Left cardiac atrium (tissue), 4 donors: ENCODE data around the gene PDE1C. TPM values are rescaled to one million over a fixed set of nuclear protein-coding genes. Genes with fewer than 3 reads are reported as not detected.
"Not testable (repeated sequence)": the region's sequence is repeated elsewhere in the genome, so short reads cannot be mapped to it uniquely, and the experiment has no call there.

ENCODE experiments used
- ATAC-seq, 2 donors: fragments of 200-7000 bp; cut with Tn5 transposase; one replicate each; pipeline ENCODE4 v1.9.1; 2020; ENCODE audit warnings: mild to moderate bottlenecking in 2 of 2, moderate library complexity in 2 of 2
- DNase-seq: peaks from one replicate; pipeline ENCODE4 v3.0.0-alpha.2; 2020
- intact Hi-C, 2 donors: fragments of 100-400 bp; cut with DNase I; formaldehyde crosslinking; loops; one replicate each; pipeline versions ENCODE4 v1.14.1 to v1.15.1; 2022 to 2023
- total RNA-seq, 2 donors: library from RNA; stranded (reverse); fragmentation: NEBNext Ultra II Directional; extraction: Animal tissue kit (Norgen Biotek cat#: 25700); gene quantifications; one replicate each; pipeline ENCODE4 v1.2.1, GENCODE V29; 2021
- donor health status: DM: no; HTN: yes; CAD: no.
- donor health status: DM: no; HTN: yes; CAD: no; lungs with severe emphysema.
- donor health status: DM: yes; HTN: yes; CAD: no.
- donor health status: Dilated cardiomyopathy.

The PDE1C gene
- total RNA-seq, 2 donors from 2014 or later, result 44.2 to 50.8 TPM

- intact Hi-C loops, result no loop called here
- DNase-seq (no peak), ATAC-seq (no peak)
Measured at GRCh38 chr7:32078824-32079223, 8.6 kb upstream of the PDE1C start.

DNA sequence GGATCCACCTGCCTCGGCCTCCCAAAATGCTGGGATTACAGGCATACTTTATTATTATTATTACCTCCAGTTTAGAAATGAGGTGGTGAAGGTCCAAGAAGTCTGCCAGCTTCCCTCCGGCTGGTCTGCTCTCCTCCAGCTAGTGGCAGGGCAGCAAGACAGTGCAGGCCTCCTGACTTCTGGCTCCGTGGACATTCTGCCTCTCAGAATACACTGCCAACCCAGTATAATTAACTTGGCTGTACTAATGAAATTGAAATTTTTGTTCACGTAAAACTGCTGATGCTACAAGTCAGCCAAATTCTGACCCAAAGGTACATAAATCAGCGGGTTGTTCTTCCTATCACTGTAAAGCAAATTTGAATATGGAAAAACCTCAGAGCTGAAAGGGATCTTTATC is 7.6 kb upstream of the PDE1C start:
- intact Hi-C loops, result no loop called here
- DNase-seq, result no peak
- ATAC-seq, result no peak

GRCh38 chr7:32076802-32077201 is 6.6 kb upstream of the PDE1C start:
- DNase-seq, ATAC-seq, intact Hi-C loops: not testable (repeated sequence)

GRCh38 chr7:32075612-32076011 is 5.4 kb upstream of the PDE1C start:
- DNase-seq (no peak), ATAC-seq (no peak)
- intact Hi-C loops, result no loop called here

GRCh38 chr7:32074787-32075585 is 4.8 kb upstream of the PDE1C start:
- DNase-seq, result no peak
- no peak for ATAC-seq
- intact Hi-C loops, result loop anchor here in 1 of 2 donors (5.0 kb wide), 1 partner anchor 77 kb away; no protein-coding TSS in a partner anchor

GRCh38 chr7:32073533-32073932 is 3.3 kb upstream of the PDE1C start:
- DNase-seq (no peak), ATAC-seq (no peak)
- intact Hi-C loops, result loop anchor here in 1 of 2 donors (5.0 kb wide), 1 partner anchor 79 kb away; no protein-coding TSS in a partner anchor

- ATAC-seq (no peak), DNase-seq (no peak)
- intact Hi-C loops, result loop anchor here in 1 of 2 donors (5.0 kb wide), 1 partner anchor 80 kb away; no protein-coding TSS in a partner anchor
Measured at GRCh38 chr7:32072397-32072796, 2.2 kb upstream of the PDE1C start.

- intact Hi-C loops, result loop anchor here in 1 of 2 donors (5.0 kb wide), 1 partner anchor 81 kb away; no protein-coding TSS in a partner anchor
- ATAC-seq (no peak), DNase-seq (no peak)
Measured at GRCh38 chr7:32071466-32072091, 1.4 kb upstream of the PDE1C start.

- intact Hi-C loops, result loop anchor here in 1 of 2 donors (5.0 kb wide), 1 partner anchor 82 kb away; no protein-coding TSS in a partner anchor
- DNase-seq (no peak), ATAC-seq (peak in 1 of 2 donors; percentile 4)
Measured at GRCh38 chr7:32070051-32070405, 179 bp downstream of the PDE1C start.

- intact Hi-C loops, result loop anchor here in 1 of 2 donors (10.0 kb wide), 1 partner anchor 254 kb away; no protein-coding TSS in a partner anchor
- ATAC-seq, result no peak
Measured at GRCh38 chr7:32069116-32069650, 1.0 kb downstream of the PDE1C start.

DNA sequence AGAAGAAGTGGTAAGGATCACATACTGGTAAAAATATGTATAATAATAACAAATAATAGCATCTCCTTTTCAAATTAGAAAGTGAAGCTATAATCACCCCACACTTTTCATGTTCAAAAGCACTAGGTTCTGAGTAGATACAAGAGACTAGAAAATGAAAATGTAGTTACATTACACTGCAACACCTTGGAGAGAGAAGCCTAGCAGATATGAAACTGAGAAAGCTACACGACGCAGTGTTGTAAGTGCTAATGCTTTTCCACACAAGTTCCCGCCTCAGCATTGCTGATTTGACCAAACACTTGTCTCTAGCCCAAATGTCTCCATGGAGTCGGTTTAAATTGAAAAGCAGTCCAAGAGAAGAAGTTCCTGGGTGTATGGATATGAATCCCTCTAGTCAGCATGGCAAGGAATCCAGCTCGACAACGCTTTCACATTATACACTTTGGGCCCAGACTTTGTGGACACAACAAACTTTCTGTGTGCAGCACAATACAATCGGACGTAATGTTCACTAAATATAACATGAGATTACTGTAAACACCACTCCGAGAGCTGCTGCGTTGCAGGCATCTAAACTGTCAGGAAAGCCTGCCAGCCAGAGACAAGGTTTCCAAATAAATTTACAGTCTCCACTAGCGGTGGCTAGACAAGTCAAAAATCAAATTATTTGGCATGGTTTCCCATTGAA is 1.7 kb downstream of the PDE1C start:
- DNase-seq, result no peak
- intact Hi-C loops, result loop anchor here in 1 of 2 donors (10.0 kb wide), 1 partner anchor 254 kb away; no protein-coding TSS in a partner anchor
- ATAC-seq, result no peak

More at GRCh38 chr7:32069116-32069650, 1.0 kb downstream of the PDE1C start:
- no peak for DNase-seq

- intact Hi-C loops, result loop anchor here in 1 of 2 donors (10.0 kb wide), 1 partner anchor 252 kb away; no protein-coding TSS in a partner anchor
- no peak for ATAC-seq
Measured at GRCh38 chr7:32066441-32066840, 3.8 kb downstream of the PDE1C start.

GRCh38 chr7:32063614-32064013 is 6.6 kb downstream of the PDE1C start:
- no peak for ATAC-seq
- DNase-seq, result no peak
- intact Hi-C loops, result loop anchor here in 1 of 2 donors (10.0 kb wide), 1 partner anchor 249 kb away; no protein-coding TSS in a partner anchor

More at GRCh38 chr7:32066441-32066840, 3.8 kb downstream of the PDE1C start:
- no peak for DNase-seq

DNA sequence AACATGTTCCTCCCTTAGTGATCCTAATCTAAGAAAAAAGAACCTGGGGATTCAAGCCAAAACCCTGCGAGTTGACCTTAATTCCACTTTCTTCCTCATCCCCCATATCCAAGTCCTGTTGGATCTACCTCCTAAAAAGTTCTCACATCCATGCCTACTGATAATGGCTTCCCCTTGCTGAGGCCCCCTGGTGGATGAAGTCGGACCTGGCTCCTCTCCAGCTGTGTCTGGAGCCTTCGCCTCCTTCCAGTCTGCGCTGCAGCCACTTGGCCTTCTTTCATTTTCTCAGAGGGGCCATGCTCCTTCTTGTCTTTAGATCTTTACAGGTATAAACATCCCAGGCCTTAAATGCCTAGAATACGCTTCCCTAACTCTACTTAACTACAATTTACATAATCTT is 8.1 kb downstream of the PDE1C start:
- ATAC-seq (no peak), DNase-seq (peak; percentile 36)
- intact Hi-C loops, result loop anchor here in 1 of 2 donors (10.0 kb wide), 1 partner anchor 247 kb away; no protein-coding TSS in a partner anchor

DNA sequence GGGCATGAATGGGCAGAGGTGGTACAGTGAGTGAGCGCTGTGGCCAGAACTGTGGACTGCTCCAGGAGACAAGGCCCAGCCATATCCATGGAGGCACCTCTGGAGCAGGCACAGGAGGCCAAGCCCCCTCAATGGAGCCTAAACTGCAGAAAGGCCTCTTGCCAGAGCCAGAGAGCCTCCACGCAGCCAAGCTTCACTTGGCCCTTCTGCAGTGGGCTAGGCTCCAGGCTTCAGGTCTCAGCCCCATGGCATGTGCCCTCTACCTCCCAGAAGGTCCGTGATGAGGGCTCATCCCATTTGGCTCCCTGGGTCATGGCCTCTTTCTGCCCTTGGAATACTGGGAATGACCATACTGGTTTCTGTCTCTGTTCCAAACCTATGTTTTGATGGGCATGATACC is 8.9 kb downstream of the PDE1C start:
- ATAC-seq (peak in 1 of 2 donors; percentile 18), DNase-seq (no peak)
- intact Hi-C loops, result loop anchor here in 1 of 2 donors (10.0 kb wide), 1 partner anchor 247 kb away; no protein-coding TSS in a partner anchor

DNA sequence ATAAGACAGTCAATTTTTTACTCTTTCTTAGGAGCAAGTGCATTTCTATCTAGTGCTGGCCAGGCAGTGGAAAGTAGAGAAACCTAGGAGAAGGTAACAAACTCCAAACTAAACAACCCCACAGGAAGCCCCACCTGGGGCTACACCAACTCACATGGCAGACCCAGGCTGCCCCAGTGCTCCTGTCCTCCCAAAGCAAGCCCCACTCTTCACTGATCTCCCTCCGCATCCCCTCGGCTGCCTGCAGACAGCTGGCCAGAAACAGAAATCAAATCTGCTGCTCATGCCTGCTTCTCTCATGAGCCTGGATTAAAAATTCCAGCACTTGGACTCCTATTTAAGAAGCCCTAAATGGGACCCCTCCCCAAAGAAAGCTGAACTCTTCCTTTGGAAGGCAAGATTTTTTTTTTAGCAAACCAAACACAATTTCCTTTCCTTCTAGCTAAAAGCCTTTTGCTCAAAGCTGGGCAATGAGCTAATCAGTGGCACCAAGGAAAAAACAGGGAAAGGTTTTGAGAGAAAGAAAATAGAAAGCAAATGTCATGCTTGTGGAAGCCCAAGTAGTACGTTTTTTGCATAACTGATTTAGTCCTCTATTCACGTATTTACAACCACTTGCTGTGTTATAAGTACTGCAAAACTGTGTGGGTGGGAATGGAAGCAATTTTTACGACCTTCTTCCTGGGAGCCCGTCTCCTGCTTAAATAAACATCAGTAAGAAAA is 10.8 kb downstream of the PDE1C start:
- intact Hi-C loops, result loop anchor here in 1 of 2 donors (10.0 kb wide), 1 partner anchor 245 kb away; no protein-coding TSS in a partner anchor
- ATAC-seq, result no peak
- no peak for DNase-seq

- ATAC-seq (peak; percentile 13 to 44), DNase-seq (no peak)
- intact Hi-C loops, result no loop called here
Measured at GRCh38 chr7:32058002-32058401, 12.2 kb downstream of the PDE1C start.

- intact Hi-C loops, result no loop called here
- DNase-seq (no peak), ATAC-seq (peak; percentile 56 to 65)
Measured at GRCh38 chr7:32056767-32057166, 13.4 kb downstream of the PDE1C start.
